HG03108 (cell line): ENCODE results near the gene KDM5B.
A peak's percentile ranks its signal among the peaks of the same experiment; 100 is the strongest.
"Not testable (repeated sequence)": the region's sequence is repeated elsewhere in the genome, so short reads cannot be mapped to it uniquely, and the experiment has no call there.

Experiments
- ATAC-seq: cut with Tn5 transposase; IDR thresholded peaks from one replicate; pipeline ENCODE4 v1.9.1; 2021; ENCODE audit warnings: moderate library complexity; ENCODE audit not compliant: unreplicated experiment

The KDM5B gene

GRCh38 chr1:202815120-202815519 is 6.9 kb upstream of the KDM5B start:
- no peak for ATAC-seq

- ATAC-seq: no peak
These were observed 4.2 kb upstream of the KDM5B start for GRCh38 chr1:202812176-202813026.

DNA sequence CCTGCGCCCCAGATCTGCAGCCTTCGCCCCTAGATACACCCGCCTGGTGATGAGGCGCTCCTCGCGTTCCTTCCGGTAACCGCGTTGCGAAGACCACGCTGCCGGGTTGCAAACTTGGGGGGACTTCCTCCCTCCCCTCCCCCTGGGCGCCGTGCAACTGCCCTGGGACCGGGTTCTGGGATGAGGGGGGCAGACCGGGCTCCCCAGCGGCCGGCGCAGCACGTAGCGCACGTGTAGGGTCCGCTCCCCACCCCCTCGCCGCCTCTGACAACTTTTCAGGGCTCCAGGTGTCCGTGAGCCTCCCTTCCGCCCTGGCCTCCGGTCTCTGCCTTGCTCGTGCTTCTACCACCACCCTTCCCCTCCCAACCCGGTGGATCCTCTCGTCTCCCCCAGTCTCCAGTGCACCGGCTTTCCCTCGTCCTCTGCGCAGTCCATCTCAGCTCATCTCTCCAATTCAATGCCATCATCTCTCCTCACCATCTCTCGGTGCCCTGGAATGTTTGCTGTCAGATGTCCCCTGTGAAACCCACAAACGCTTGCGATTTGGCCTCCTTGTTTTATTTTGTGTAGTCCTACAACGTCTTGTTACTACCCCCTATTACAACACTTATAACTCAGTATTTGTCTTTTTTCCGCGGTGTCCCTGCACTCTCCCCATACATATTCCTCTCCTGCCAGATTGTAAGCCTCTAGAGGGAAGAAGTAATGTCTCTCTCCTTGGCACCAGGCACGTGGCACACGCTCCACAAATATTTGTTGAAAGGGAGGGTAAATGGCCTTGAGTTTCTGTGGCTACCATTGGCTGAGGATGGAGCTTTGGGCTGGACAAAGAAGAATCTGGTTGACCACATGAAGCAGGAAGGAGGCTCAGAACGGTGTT is 3.3 kb upstream of the KDM5B start:
- no peak for ATAC-seq

DNA sequence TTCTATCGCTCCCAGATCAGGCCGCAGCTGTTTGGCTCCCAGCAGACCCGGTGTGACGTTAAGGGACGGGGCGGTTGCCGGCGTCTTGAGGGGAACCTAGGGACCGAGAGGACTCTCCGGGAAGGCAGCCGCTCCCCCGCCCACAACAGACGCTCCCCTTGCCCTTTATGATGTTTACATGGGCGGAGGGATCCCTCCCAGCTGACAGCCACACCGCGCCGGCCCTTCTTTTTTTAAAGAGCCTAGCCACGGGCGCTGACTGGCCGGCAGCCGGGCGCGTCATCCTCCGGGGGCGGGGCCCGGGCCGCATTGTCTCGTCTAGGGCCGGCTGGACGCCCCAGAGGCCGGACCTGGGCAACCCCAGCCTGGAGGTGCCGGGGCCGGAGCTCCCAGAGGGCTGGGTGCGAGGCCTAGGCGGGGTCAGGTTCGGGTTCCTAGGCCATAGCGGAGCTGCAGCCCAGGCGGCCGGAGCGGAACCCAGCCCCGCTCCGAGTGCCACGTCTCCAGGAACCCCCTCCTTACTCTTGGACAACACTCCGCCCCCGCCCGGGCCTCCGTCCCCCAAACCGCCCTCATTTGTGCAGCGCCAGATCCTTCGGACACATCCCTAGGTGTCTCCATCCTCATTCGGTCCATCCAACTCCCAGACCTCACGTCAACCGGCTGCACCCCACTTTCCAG is 2.5 kb upstream of the KDM5B start, which contains the start of gene PCAT6:
Gene PCAT6 (plus strand): TSS at position 340 of the 681 bp plus-strand sequence.
- ATAC-seq: peak; percentile 69

- ATAC-seq: no peak
These were observed 2.0 kb upstream of the KDM5B start for GRCh38 chr1:202810193-202810614.

- ATAC-seq: no peak
These were observed 1.5 kb upstream of the KDM5B start for GRCh38 chr1:202809597-202810159.

DNA sequence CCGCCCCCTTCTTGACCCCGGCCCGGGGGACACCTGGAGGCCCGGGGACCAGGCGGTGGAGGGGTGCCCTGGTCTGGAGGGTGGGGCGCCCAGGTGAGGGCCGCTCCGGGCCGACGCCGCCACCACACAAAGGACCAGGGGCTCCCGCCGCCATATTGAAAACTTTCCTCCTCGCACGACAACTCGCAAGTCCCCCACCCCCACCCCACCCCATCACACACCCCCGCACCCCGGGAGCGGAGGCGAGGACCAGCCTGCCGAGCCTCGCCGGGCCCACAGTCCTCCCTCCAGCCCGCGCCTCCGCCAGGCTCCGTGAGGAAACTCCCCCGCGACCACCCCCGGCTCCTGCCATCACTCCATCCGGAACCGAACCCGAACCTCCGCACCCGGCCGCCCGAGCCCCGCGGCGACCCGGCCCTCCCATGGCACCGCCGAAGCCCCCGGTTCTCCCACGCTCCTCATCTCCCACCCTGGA is 733 bp downstream of the KDM5B start:
- no peak for ATAC-seq

DNA sequence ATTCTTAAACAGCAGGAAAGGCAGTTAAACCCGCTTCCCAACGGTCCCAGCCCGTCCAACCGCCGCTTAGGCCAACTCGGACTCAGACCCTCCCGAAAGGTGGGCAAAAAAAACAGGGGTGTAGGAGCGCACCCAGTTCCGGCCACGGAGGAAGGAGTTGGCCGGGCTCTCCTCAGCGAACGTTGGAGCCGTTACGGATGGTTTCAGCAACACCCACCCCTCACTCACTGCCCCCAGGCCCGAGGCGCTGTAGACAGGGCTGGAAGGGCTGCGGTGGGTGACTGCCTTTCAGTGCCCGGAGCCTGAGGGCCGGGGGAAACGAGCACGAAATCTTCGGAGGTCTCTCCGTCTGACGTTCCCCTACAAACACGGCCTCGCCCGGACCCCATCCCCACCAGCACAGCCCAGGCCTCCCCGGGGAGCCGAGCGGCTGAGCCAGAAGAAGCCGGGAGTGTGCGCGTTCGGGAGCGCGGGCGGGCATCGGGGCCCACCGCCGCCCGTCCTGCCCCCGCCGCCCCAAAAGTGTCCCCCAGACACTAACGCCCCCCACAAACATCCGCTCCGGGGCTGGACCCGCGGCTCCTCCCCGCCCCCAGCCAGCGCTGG is 1.3 kb downstream of the KDM5B start:
- no peak for ATAC-seq

- no peak for ATAC-seq
These were observed 2.1 kb downstream of the KDM5B start for GRCh38 chr1:202805886-202806844.

DNA sequence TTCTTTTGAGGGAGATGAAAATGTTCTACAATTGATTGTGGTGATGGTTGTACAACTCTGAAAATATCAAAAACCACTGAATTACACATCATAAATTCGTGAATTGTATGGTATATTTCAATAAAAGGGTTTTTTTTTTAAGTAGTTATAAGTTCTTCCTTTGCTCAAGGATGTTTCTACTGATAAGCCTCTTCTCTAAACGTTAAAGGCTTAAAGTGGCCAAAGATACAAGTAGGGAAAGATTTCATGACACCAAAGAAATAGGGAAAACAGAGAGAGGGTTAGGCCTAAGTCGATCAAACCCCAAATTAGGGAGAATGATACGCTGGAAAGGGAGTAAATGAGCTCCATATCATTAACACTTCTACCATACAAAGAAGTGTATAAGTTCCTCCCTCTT is 4.1 kb downstream of the KDM5B start:
- ATAC-seq: no peak

DNA sequence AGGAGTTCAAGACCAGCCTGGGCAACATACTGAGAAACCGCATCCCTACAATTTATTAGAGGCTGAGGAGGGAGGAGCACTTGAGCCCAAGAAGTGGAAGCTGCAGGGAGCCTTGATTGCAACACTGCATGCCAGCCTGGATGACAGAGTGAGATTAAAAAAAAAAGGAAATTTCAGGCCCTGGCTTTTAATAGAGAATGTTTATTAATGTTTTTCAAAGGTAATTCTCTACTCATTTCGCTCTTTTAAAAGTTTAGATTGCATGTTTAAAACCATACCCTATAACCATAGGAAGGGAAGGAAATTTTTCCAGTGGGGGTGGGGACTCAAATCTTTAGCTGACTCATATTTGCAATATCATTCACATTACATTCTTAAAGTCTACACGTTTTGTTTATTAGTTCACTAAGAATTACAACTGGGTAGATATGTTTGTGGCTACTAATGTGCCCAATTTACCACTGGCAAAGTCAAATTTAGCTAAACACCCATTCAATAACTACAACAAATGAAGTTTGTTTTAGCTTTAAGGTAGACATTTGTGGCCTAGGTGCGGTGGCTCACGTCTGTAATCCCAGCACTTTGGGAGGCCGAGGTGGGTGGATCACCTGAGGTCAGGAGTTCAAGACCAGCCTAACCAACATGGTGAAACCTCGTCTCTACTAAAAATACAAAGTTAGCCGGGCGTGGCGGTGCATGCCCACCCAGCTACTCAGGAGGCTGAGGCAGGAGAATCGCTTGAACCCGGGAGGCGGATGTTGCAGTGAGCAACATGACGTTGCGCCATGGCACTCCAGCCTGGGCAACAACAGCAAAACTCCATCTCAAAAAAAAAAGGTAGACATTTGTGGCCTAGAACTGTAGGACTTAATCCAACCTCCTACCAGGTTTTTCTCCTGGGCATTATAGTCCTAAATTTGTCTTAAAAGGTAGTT is 5.0 kb downstream of the KDM5B start:
- no peak for ATAC-seq

DNA sequence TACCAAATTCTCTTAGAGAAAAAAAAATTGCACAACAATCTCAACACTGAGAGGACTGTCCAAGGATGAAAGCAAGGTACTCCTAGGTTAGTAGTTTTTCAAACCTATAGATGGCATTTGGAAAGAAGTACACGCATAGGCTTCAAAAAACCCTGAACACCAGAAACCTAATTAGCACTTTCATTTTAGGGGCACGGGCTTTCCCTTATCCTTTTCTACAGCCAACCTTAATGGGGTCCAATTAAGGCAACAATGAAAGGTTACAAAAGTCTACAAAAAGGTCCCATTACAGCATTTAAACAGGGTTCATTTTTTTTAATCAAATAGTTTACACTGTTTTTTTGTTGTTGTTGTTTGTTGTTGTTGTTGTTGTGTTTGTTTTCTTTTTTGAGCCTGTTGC is 6.2 kb downstream of the KDM5B start:
- no peak for ATAC-seq

DNA sequence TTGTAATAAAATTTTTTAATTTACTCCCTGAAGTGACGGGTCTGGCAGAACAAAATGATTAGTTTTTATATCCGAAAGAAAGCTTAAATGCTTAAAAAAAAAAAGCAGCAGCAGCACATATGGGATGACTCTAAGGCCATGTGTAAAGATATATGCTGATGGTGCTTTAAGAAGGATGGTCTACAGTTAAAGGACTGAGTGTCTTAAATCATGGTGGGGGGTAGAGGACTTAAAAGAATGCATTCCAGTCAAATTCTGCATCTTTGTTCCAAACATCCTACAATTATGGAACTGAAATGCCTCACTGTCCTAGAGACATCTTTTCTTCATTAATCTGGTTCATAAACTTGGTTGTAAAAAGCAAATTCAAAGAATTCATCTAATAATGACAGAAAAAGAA is 7.0 kb downstream of the KDM5B start:
- no peak for ATAC-seq

DNA sequence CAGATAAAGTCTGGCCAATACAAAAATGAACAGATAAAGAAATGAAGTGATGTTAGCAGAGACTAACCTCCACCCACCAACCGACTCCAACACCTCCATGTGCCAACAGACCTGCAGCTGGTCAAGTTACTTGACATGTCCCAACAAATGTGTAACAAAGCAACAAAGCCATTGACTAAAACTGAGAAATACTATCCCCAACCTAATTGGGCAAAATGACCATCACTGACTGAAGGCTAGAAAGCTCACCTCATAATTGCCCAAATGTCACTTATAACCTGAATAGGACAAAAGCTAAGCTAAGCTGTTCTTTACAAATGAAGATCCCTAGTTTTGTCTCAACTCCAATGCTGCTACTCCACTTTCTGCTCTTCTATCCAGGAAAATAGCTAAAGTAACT is 7.5 kb downstream of the KDM5B start:
- no peak for ATAC-seq

GRCh38 chr1:202798792-202799331 is 9.4 kb downstream of the KDM5B start:
- no peak for ATAC-seq

- no peak for ATAC-seq
These were observed 10.0 kb downstream of the KDM5B start for GRCh38 chr1:202798260-202798659.

GRCh38 chr1:202796670-202797069 is 11.6 kb downstream of the KDM5B start:
- ATAC-seq: no peak

DNA sequence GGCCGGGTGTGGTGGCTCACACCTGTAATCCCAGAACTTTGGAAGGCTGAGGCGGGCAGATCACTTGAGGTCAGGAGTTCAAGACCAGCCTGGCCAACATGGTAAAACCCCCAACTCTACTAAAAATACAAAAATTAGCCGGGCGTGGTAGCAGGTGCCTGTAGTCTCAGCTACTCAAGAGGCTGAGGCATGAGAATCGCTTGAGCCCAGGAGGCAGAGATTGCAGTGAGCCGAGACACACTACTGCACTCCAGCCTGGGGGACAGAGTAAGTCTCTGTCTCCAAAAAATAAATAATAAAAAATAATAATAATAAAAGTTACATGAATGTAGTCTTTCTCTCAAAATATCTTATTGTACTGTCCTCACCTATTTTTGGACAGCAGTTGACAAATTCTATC is 13.3 kb downstream of the KDM5B start:
- not testable (repeated sequence) for ATAC-seq
